AG04450 (cell line): ENCODE data around the gene ST6GALNAC2. TPM values are rescaled to one million over a fixed set of nuclear protein-coding genes. Genes with fewer than 3 reads are reported as not detected.
A peak's percentile ranks its signal among the peaks of the same experiment; 100 is the strongest.

Source experiments
- CTCF ChIA-PET: fragments of 300-600, 350-600 bp; formaldehyde crosslinking; extraction: SDS; loops from one replicate; lab custom pipeline; 2022; ENCODE audit warnings: antibody characterized with exemption, inconsistent platforms; lab: Charles Lee
- POLR2A ChIA-PET: fragments of 350-600 bp; formaldehyde crosslinking; extraction: SDS; loops from one replicate; lab custom pipeline; 2021; ENCODE audit warnings: antibody characterized with exemption, inconsistent platforms; lab: Yijun Ruan, JAX
- DNase-seq: peaks from one replicate; pipeline ENCODE4 v3.0.0-alpha.2; 2011; ENCODE audit warnings: low read depth, low spot score
- H3K27ac ChIP-seq: one replicate; pipeline ENCODE4 v1.5.1; 2012; ENCODE audit warnings: low read depth, low read length, control low read depth
- H3K27me3 ChIP-seq: one replicate; pipeline ENCODE4 v1.6.0; 2012; ENCODE audit warnings: low read length; ENCODE audit not compliant: control insufficient read depth, insufficient read depth
- H3K4me3 ChIP-seq: 2 replicates; pipeline ENCODE4 v1.5.1; 2011; ENCODE audit warnings: mild to moderate bottlenecking, low read depth, low read length, control low read depth
- H3K9me3 ChIP-seq: 2 replicates; pipeline ENCODE4 v1.5.1; 2012; ENCODE audit warnings: low read length; ENCODE audit not compliant: control insufficient read depth, insufficient read depth
- polyA plus RNA-seq: library from polyadenylated mRNA; depleted of rRNA; stranded (reverse); fragments of >200 nt; gene quantifications from 2 replicates; pipeline ENCODE4 v1.2.3, GENCODE V29; 2011
- TF ChIP-seq, protein P1 (sequence below): IDR thresholded peaks from 2 replicates; pipeline ENCODE4 v1.5.1; 2011; ENCODE audit warnings: low read depth, low read length, control low read depth, inconsistent platforms

Gene ST6GALNAC2
- polyA plus RNA-seq, 1 experiment: 0.36 TPM

DNA sequence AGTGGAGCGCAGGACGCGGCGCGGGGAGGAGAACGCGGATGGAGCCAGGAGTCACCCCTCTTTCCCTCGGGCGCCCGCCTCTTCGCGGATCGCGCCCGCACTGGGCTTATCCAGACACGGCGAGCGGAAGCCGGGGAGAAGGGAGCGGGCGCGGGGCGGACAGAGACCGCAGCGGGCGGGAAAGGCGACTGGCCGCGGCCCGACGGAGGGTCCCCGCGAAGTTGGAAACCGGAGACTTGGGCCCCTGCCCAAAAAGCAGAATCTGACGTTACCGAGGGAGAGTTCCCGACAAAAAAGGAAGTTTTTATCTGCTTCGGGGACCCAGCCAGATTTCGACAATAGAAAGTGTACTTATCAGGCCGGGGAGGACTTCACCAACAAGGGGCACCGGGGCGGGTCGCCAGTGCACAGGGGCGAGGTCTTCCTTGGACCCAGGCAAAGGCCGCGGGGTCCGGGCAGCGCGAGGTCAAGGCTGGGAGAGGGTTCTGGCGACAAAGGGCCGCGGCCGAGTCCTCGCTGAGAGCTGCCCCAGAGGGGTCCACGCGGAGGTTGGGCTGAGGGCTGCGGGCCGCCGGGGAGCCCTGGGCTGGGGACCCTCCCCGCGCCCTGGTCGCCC lies 519 bp downstream of the ST6GALNAC2 start:
- no peak for DNase-seq
- Histone ChIP-seq H3K4me3 (peak overlapping the region; percentile 55), H3K27ac (no peak overlapping the region), H3K27me3 (peaks cover 34% of the 10 kb centered on the region), H3K9me3 (peaks cover 2% of the 10 kb centered on the region; the same call in 1 of the 2 replicates)
- ChIA-PET CTCF (interaction anchor here (0.6 to 1.5 kb wide), 3 partner anchors 38 to 62 kb away, joined by 3 to 5 read pairs (median 4); no protein-coding TSS in a partner anchor), POLR2A (interaction anchor here (1.8 kb wide), 1 partner anchor 18 kb away, joined by 7 read pairs; no protein-coding TSS in a partner anchor)
- TF ChIP-seq, protein P1, sequence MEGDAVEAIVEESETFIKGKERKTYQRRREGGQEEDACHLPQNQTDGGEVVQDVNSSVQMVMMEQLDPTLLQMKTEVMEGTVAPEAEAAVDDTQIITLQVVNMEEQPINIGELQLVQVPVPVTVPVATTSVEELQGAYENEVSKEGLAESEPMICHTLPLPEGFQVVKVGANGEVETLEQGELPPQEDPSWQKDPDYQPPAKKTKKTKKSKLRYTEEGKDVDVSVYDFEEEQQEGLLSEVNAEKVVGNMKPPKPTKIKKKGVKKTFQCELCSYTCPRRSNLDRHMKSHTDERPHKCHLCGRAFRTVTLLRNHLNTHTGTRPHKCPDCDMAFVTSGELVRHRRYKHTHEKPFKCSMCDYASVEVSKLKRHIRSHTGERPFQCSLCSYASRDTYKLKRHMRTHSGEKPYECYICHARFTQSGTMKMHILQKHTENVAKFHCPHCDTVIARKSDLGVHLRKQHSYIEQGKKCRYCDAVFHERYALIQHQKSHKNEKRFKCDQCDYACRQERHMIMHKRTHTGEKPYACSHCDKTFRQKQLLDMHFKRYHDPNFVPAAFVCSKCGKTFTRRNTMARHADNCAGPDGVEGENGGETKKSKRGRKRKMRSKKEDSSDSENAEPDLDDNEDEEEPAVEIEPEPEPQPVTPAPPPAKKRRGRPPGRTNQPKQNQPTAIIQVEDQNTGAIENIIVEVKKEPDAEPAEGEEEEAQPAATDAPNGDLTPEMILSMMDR: no peak

DNA sequence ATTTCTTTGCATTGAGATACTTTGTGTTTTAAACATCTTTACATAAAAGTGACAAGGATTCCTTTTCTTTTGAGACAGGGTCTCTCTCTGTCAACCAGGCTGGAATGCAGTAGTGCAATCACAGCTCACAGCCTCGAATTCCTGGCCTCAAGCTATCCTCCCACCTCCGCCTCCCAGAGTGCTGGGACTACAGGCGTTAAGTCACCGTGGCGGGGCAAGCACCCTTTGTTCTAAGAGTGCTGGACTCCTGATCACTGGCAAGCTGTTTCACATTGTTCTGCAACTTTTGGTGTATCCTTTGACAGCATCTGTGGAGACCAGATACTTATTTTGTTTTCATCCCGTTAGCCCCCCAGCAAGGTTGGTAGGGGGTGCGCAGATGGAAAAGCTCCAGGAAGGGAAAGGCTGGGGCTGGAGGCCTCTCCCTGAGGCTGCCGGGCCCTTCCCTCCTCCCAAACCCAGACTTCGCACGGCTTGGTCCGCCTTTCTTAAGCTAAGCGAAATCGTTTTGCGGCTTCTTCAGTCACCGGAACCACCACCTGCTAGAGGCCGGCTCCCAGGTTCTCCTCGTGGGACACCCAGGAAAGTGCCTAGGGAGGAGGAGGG lies 1.1 kb downstream of the ST6GALNAC2 start:
- TF ChIP-seq, protein P1: no peak
- no peak for DNase-seq
- Histone ChIP-seq H3K27me3 (peaks cover 34% of the 10 kb centered on the region), H3K27ac (no peak overlapping the region), H3K9me3 (peaks cover 2% of the 10 kb centered on the region; the same call in 1 of the 2 replicates), H3K4me3 (peak overlapping the region; percentile 55)
- ChIA-PET CTCF (interaction anchor here (0.6 kb wide), 1 partner anchor 39 kb away, joined by 3 read pairs; no protein-coding TSS in a partner anchor), POLR2A (interaction anchor here (0.6 to 1.8 kb wide), 2 partner anchors 17 to 84 kb away, joined by 5 to 7 read pairs; no protein-coding TSS in a partner anchor)

DNA sequence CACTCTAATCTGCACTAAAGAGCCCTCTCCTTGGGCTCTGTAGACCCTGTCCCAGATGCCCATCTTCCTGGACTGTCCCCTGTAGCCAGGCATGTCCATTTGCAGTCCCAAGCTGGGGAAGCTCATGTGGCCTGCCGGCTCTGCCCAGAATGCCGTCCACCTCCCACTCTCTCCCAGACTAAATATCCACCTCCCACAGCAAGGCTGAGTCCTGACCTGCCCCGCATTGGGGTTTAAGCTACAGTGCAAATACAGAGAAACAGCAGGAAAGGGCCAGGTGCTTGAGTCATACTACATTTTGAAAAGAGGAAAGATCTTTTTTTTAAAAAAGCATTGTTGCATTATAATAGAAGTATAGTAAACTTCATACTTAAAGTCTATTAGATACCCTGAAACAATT lies 3.0 kb downstream of the ST6GALNAC2 start:
- ChIA-PET POLR2A (interaction anchor here (1.6 kb wide), 1 partner anchor 16 kb away, joined by 3 read pairs; no protein-coding TSS in a partner anchor), CTCF (interaction anchor here (1.0 kb wide), 1 partner anchor 42 kb away, joined by 3 read pairs; no protein-coding TSS in a partner anchor)
- TF ChIP-seq, protein P1: no peak
- no peak overlapping the region for H3K27ac ChIP-seq
- H3K9me3 ChIP-seq: no peaks in the 10 kb centered on the region; the same call in 1 of the 2 replicates
- no peak overlapping the region for H3K4me3 ChIP-seq
- DNase-seq: no peak
- peaks cover 23% of the 10 kb centered on the region for H3K27me3 ChIP-seq

DNA sequence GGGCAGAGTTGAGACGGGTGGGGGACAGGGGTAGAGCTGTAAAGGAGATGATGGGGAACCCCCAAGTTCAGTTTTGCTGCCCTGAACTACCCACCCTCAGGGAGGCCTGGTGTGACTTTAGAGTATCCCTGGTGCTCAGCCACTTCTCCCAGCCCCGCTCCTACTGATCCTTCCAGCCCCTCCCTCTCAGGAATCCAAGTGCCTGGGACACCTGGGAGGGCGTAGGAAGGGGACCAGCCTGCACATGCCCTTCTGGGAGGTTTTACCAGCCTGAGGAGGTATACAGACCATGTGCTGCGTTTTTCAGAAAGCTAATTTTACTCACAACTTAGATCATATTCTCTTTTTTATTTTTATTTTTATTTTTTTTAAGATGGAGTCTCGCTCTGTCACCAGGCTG lies 4.1 kb downstream of the ST6GALNAC2 start:
- Histone ChIP-seq H3K4me3 (no peak overlapping the region), H3K27me3 (peaks cover 16% of the 10 kb centered on the region), H3K27ac (no peak overlapping the region), H3K9me3 (no peaks in the 10 kb centered on the region; the same call in 1 of the 2 replicates)
- CTCF ChIA-PET: no interaction called here
- DNase-seq: no peak
- TF ChIP-seq, protein P1: no peak
- POLR2A ChIA-PET: interaction anchor here (0.5 to 1.6 kb wide), 3 partner anchors 8 to 14 kb away, joined by 3 to 7 read pairs (median 3); no protein-coding TSS in a partner anchor
